Neural cell (in vitro differentiated cells): ENCODE measurements around the gene ADAMTS2. TPM values are rescaled to one million over a fixed set of nuclear protein-coding genes. Genes with fewer than 3 reads are reported as not detected.

Experiments
- H2AFZ ChIP-seq: fragments of 200-600, 300-800 bp; sonication (generic), shearing (Covaris generic); 2 replicates; pipeline ENCODE4 v1.6.0; 2014; ENCODE audit warnings: low read depth, mild to moderate bottlenecking, antibody characterized with exemption, low read length, moderate library complexity
- H3F3A ChIP-seq: fragments of 200-600 bp; shearing (Covaris generic); 2 replicates; pipeline ENCODE4 v1.6.1; 2016; ENCODE audit warnings: mild to moderate bottlenecking, moderate library complexity, mixed read lengths, antibody characterized with exemption, low read length; ENCODE audit not compliant: insufficient read depth, poor library complexity, severe bottlenecking
- H3K27ac ChIP-seq: fragments of 200-600, 300-800 bp; sonication (generic), shearing (Covaris generic); 2 replicates; pipeline ENCODE4 v1.5.1; 2014; ENCODE audit warnings: mild to moderate bottlenecking, low read length, moderate library complexity
- H3K27me3 ChIP-seq: fragments of 300-800, 200-600 bp; sonication (generic), shearing (Covaris generic); 2 replicates; pipeline ENCODE4 v1.6.0; 2014; ENCODE audit warnings: mild to moderate bottlenecking, low read depth, low read length, moderate library complexity; ENCODE audit not compliant: insufficient read depth
- H3K36me3 ChIP-seq: fragments of 300-800, 200-600 bp; sonication (generic), shearing (Covaris generic); 2 replicates; pipeline ENCODE4 v1.5.1; 2014; ENCODE audit warnings: mild to moderate bottlenecking, antibody characterized with exemption, low read length, moderate library complexity; ENCODE audit not compliant: insufficient read depth
- H3K4me2 ChIP-seq: fragments of 300-800, 200-600 bp; sonication (generic), shearing (Covaris generic); 2 replicates; pipeline ENCODE4 v1.6.0; 2014; ENCODE audit warnings: mild to moderate bottlenecking, low read length
- H3K4me3 ChIP-seq: fragments of 300-800, 200-600 bp; sonication (generic), shearing (Covaris generic); 2 replicates; pipeline ENCODE4 v1.5.1; 2014; ENCODE audit warnings: mild to moderate bottlenecking, low read length, moderate library complexity
- H3K79me2 ChIP-seq: fragments of 200-600 bp; shearing (Covaris generic); replicated peaks from 2 replicates; pipeline ENCODE4 v1.6.0; 2014; ENCODE audit warnings: mild to moderate bottlenecking, low read length, moderate library complexity; ENCODE audit not compliant: insufficient read depth
- H3K9ac ChIP-seq: fragments of 300-800, 200-600 bp; sonication (generic), shearing (Covaris generic); 2 replicates; pipeline ENCODE4 v1.6.1; 2016; ENCODE audit warnings: mild to moderate bottlenecking, low read length, mixed read lengths
- H3K9me2 ChIP-seq: fragments of 200-600 bp; shearing (Covaris generic); 2 replicates; pipeline ENCODE4 v1.6.1; 2016; ENCODE audit warnings: mild to moderate bottlenecking, low read length, mixed read lengths; ENCODE audit not compliant: insufficient read depth
- H3K9me3 ChIP-seq: fragments of 200-600, 300-800 bp; sonication (generic), shearing (Covaris generic); 2 replicates; pipeline ENCODE4 v1.6.1; 2016; ENCODE audit warnings: mild to moderate bottlenecking, mixed run types, low read length, moderate library complexity, mixed read lengths
- H4K20me1 ChIP-seq: fragments of 200-600 bp; shearing (Covaris generic); 2 replicates; pipeline ENCODE4 v1.6.1; 2016; ENCODE audit warnings: mild to moderate bottlenecking, mixed run types; ENCODE audit not compliant: insufficient read depth
- CTCF ChIP-seq: fragments of 450-650 bp; IDR thresholded peaks from 2 replicates; pipeline ENCODE4 v1.5.1; 2014; ENCODE audit warnings: antibody characterized with exemption, mild to moderate bottlenecking, moderate library complexity; ENCODE audit not compliant: poor library complexity, severe bottlenecking
- EP300 ChIP-seq: fragments of 450-650 bp; conservative IDR thresholded peaks from 2 replicates; pipeline ENCODE4 v1.6.1; 2014; ENCODE audit warnings: antibody characterized with exemption, mild to moderate bottlenecking, moderate library complexity; ENCODE audit not compliant: poor library complexity, severe bottlenecking
- EZH2 ChIP-seq: fragments of 200-600, 300-800 bp; shearing (Covaris generic), sonication (generic); IDR thresholded peaks from 2 replicates; pipeline ENCODE4 v1.6.1; 2014; ENCODE audit warnings: antibody characterized with exemption, low read length, borderline replicate concordance, mild to moderate bottlenecking; ENCODE audit not compliant: insufficient read depth, poor library complexity, severe bottlenecking
- MXI1 ChIP-seq: fragments of 450-650 bp; conservative IDR thresholded peaks from 2 replicates; pipeline ENCODE4 v1.6.1; 2014; ENCODE audit warnings: antibody characterized with exemption, mild to moderate bottlenecking; ENCODE audit not compliant: poor library complexity, severe bottlenecking
- POLR2AphosphoS5 ChIP-seq: IDR thresholded peaks from 2 replicates; pipeline ENCODE4 v1.6.1; 2012
- RAD21 ChIP-seq: fragments of 450-650 bp; conservative IDR thresholded peaks from 2 replicates; pipeline ENCODE4 v1.6.1; 2014; ENCODE audit warnings: antibody characterized with exemption, mild to moderate bottlenecking, moderate library complexity
- SMC3 ChIP-seq: fragments of 450-650 bp; conservative IDR thresholded peaks from 2 replicates; pipeline ENCODE4 v1.6.1; 2014; ENCODE audit warnings: antibody characterized with exemption, mild to moderate bottlenecking, moderate library complexity; ENCODE audit not compliant: poor library complexity
- TAF1 ChIP-seq: IDR thresholded peaks from 2 replicates; pipeline ENCODE4 v1.6.1; 2012; ENCODE audit warnings: low read depth
- polyA plus RNA-seq: library from polyadenylated mRNA; depleted of rRNA; stranded (reverse); fragments of >200 nt; gene quantifications from 2 replicates; pipeline ENCODE4 v1.2.3, GENCODE V29; 2014
- TF ChIP-seq, protein P1 (sequence below): IDR thresholded peaks from 2 replicates; pipeline ENCODE4 v1.6.1; 2012; ENCODE audit warnings: borderline replicate concordance

ADAMTS2 gene
- polyA plus RNA-seq, 1 donor from 2014 or later: 0.61 TPM

DNA sequence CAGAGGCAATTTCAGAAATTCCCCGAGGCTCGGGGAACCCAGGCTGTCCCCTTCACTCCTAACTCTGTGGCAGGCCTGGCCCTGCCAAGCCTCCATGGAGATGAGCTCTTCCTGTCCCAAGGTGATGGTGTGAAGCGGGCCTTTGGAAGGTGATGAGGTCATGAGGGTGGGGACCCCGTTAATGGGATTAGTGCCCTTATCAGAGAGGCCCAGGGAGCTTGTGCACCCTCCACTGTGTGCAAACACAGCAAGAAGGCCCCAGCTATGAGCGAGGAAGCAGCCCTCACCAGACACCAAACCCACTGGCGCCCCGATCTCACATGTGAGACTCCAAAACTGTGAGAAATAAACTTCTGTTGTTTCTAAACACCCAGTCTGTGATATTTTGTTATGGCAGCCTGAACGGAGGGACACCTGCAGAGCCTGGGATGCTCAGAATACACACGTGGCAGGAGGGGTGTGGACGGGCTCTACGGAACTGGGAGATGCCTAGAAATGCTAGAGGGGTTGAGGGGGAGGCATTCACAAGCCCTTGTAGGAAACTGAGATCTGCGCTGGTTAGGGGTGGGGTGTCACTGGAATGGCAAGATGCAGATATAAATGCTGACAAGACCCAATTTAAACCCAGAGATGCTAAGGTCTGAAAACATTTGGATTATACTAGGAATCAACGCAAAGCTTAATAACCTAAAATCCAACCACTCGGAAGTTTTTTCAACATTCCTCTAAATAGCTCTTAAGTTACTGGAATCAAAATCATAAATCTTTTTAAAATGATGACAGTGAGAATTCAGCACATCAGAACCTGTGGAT, 46.9 kb downstream of the ADAMTS2 start:
- no peak for TF ChIP-seq RAD21
- no peak for TF ChIP-seq POLR2AphosphoS5
- TF ChIP-seq MXI1: no peak
- no peak for TF ChIP-seq SMC3
- TF ChIP-seq EZH2: no peak
- TF ChIP-seq CTCF: no peak
- no peak for TF ChIP-seq EP300
- TF ChIP-seq, protein P1, sequence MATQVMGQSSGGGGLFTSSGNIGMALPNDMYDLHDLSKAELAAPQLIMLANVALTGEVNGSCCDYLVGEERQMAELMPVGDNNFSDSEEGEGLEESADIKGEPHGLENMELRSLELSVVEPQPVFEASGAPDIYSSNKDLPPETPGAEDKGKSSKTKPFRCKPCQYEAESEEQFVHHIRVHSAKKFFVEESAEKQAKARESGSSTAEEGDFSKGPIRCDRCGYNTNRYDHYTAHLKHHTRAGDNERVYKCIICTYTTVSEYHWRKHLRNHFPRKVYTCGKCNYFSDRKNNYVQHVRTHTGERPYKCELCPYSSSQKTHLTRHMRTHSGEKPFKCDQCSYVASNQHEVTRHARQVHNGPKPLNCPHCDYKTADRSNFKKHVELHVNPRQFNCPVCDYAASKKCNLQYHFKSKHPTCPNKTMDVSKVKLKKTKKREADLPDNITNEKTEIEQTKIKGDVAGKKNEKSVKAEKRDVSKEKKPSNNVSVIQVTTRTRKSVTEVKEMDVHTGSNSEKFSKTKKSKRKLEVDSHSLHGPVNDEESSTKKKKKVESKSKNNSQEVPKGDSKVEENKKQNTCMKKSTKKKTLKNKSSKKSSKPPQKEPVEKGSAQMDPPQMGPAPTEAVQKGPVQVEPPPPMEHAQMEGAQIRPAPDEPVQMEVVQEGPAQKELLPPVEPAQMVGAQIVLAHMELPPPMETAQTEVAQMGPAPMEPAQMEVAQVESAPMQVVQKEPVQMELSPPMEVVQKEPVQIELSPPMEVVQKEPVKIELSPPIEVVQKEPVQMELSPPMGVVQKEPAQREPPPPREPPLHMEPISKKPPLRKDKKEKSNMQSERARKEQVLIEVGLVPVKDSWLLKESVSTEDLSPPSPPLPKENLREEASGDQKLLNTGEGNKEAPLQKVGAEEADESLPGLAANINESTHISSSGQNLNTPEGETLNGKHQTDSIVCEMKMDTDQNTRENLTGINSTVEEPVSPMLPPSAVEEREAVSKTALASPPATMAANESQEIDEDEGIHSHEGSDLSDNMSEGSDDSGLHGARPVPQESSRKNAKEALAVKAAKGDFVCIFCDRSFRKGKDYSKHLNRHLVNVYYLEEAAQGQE: no peak
- no peak for TF ChIP-seq TAF1
- H3K4me3 ChIP-seq: no peak overlapping the region
- no peak overlapping the region for H3K27ac ChIP-seq
- H3K9me2 ChIP-seq: no peaks in the 10 kb centered on the region
- no peaks in the 10 kb centered on the region for H3K79me2 ChIP-seq
- H3K9me3 ChIP-seq: no peaks in the 10 kb centered on the region
- no peaks in the 10 kb centered on the region for H3K27me3 ChIP-seq
- H3F3A ChIP-seq: no peaks in the 10 kb centered on the region
- H2AFZ ChIP-seq: no peak overlapping the region
- no peaks in the 10 kb centered on the region for H4K20me1 ChIP-seq
- no peak overlapping the region for H3K4me2 ChIP-seq
- no peaks in the 10 kb centered on the region for H3K36me3 ChIP-seq
- no peak overlapping the region for H3K9ac ChIP-seq

DNA sequence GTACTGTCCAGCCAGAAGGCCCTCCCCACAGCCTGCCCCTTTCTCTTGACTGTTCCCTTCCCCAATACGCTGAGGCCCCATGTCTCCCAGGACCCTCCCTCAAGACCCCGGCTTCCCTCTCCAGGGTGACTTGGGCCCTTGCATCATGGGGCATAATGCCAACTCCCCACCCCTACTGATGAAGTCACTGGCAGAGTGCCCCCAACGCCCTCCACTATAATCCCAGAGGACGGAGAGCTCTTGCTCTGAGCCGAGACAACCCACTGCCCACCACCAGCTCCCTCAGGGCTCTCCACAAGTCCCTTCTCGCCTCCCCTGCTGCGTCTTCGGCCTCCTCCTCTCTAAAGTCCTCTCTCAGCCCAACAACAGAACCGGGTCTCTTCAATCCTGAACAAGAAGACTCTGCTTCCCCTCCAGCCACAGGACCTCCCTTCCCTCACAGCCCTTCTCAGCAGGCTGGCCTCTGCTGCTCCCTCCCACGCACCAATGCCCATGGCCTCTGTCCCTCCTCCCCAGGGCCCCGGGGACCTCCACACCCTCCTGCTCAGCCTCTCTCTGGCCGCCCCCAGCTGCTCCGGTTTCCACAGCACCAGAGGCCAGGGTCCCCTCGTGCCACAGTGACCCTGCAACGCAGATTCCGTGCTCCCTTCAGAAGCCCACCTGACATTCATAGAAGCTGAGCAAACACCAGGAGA, 47.6 kb downstream of the ADAMTS2 start:
- no peaks in the 10 kb centered on the region for H3F3A ChIP-seq
- TF ChIP-seq, protein P1: no peak
- TF ChIP-seq MXI1 (no peak), RAD21 (no peak), POLR2AphosphoS5 (no peak), SMC3 (no peak)
- no peak overlapping the region for H3K27ac ChIP-seq
- H3K4me3 ChIP-seq: no peak overlapping the region
- H3K36me3 ChIP-seq: no peaks in the 10 kb centered on the region
- no peaks in the 10 kb centered on the region for H3K27me3 ChIP-seq
- no peak overlapping the region for H2AFZ ChIP-seq
- no peak overlapping the region for H3K4me2 ChIP-seq
- H3K9ac ChIP-seq: no peak overlapping the region
- no peaks in the 10 kb centered on the region for H3K79me2 ChIP-seq
- H3K9me2 ChIP-seq: no peaks in the 10 kb centered on the region
- H4K20me1 ChIP-seq: no peaks in the 10 kb centered on the region
- no peaks in the 10 kb centered on the region for H3K9me3 ChIP-seq
